IPS DF 6.9 (cell line): ENCODE measurements around the gene KNL1.
A peak's percentile ranks its signal among the peaks of the same experiment; 100 is the strongest.
"Not testable (repeated sequence)": the region's sequence is repeated elsewhere in the genome, so short reads cannot be mapped to it uniquely, and the experiment has no call there.

Source experiments
- DNase-seq: peaks from one replicate; pipeline ENCODE4 v3.0.0-alpha.2; 2013; ENCODE audit warnings: low read depth, low spot score
- H3K27ac ChIP-seq: one replicate; pipeline ENCODE4 v1.5.1; 2013; ENCODE audit warnings: low read length, control low read depth
- H3K27me3 ChIP-seq: 2 replicates; pipeline ENCODE4 v1.6.1; 2013; ENCODE audit warnings: mild to moderate bottlenecking, low read length; ENCODE audit not compliant: control insufficient read depth, insufficient read depth
- H3K36me3 ChIP-seq: 2 replicates; pipeline ENCODE4 v1.6.1; 2013; ENCODE audit warnings: low read length; ENCODE audit not compliant: control insufficient read depth, insufficient read depth
- H3K4me1 ChIP-seq: 2 replicates; pipeline ENCODE4 v1.6.1; 2013; ENCODE audit warnings: low read length; ENCODE audit not compliant: control insufficient read depth, insufficient read depth
- H3K4me3 ChIP-seq: 2 replicates; pipeline ENCODE4 v1.5.1; 2013; ENCODE audit warnings: mild to moderate bottlenecking, low read length
- H3K9me3 ChIP-seq: 2 replicates; pipeline ENCODE4 v1.6.1; 2013; ENCODE audit warnings: low read length, inconsistent platforms; ENCODE audit not compliant: control insufficient read depth, insufficient read depth
- WGBS: extraction: QIAGEN DNeasy Blood & Tissue Kit; methylation state at CpG from one replicate; pipeline ENCODE4 v1.1.7; 2013; ENCODE audit warnings: mixed read lengths, missing lambda C conversion rate; ENCODE audit not compliant: insufficient read length, insufficient coverage; 5-methylcytosine and 5-hydroxymethylcytosine counted together

Gene KNL1

GRCh38 chr15:40564591-40565332 is 29.3 kb upstream of the KNL1 start, which contains the start of gene CCDC32:
CCDC32 (minus strand) TSS chr15:40565042; CDS start chr15:40563015, 2,027 bp downstream.
- no CpG with 5 or more reads among the region's 40 CpGs for WGBS
- no peaks in the 10 kb centered on the region for H3K4me1 ChIP-seq
- DNase-seq = peak; percentile 98
- H3K27me3 ChIP-seq = no peaks in the 10 kb centered on the region
- no peaks in the 10 kb centered on the region for H3K36me3 ChIP-seq
- no peaks in the 10 kb centered on the region for H3K9me3 ChIP-seq
- peak within 1 kb of the TSS; percentile 60 for H3K4me3 ChIP-seq
- H3K27ac ChIP-seq = no peak within 1 kb of the TSS

DNA sequence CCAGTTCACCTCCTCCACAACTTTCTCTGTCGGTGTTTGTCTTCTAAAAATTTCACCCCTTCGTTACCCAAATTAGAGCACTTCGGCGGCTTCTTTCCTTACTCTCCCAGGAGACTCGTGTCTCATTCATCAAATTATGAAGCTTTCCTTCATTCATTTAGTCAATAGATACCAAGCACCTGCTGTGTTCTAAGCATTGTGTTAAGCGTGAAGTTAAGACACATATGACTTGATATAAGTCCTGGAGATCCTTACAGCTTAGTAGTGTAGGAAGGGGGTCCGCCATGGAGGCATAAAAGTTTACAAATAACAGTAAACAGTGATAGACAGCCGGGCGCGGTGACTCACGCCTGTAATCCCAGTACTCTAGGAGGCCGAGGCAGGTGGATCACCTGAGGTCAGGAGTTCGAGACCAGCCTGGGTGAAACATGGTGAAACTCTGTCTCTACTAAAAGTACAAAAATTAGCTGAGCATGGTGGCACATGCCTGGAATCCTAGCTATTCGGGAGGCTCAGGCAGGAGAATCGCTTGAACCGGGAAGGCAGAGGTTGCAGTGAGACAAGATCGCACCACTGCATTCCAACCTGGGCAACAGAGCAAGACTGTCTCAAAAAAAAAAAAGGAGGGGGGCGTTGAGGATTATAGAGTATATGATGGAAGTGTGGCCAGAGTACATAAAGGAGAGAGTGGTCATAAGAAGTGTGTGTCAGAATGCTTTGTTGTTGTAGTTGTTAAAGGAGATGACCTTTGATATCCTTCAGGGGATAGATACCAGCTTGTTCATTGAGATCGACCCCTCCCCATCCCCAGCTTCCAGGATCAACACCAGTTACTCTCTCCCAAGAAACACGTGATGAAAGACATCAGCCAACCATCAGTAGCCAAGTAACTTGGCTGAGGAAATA is 28.5 kb upstream of the KNL1 start:
- H3K36me3 ChIP-seq = no peaks in the 10 kb centered on the region
- H3K27me3 ChIP-seq = no peaks in the 10 kb centered on the region
- no peaks in the 10 kb centered on the region for H3K9me3 ChIP-seq
- no peak for DNase-seq
- no peak overlapping the region for H3K4me3 ChIP-seq
- H3K4me1 ChIP-seq = no peaks in the 10 kb centered on the region; the same call in 1 of the 2 replicates
- WGBS = no CpG with 5 or more reads among the region's 20 CpGs
- no peak overlapping the region for H3K27ac ChIP-seq

- no peaks in the 10 kb centered on the region for H3K36me3 ChIP-seq
- no peaks in the 10 kb centered on the region; the same call in 1 of the 2 replicates for H3K4me1 ChIP-seq
- no CpG with 5 or more reads among the region's 7 CpGs for WGBS
- H3K9me3 ChIP-seq = no peaks in the 10 kb centered on the region
- no peak overlapping the region for H3K4me3 ChIP-seq
- DNase-seq = no peak
- H3K27me3 ChIP-seq = no peaks in the 10 kb centered on the region
- H3K27ac ChIP-seq = no peak overlapping the region
Measured at GRCh38 chr15:40567111-40567510, 26.9 kb upstream of the KNL1 start.

DNA sequence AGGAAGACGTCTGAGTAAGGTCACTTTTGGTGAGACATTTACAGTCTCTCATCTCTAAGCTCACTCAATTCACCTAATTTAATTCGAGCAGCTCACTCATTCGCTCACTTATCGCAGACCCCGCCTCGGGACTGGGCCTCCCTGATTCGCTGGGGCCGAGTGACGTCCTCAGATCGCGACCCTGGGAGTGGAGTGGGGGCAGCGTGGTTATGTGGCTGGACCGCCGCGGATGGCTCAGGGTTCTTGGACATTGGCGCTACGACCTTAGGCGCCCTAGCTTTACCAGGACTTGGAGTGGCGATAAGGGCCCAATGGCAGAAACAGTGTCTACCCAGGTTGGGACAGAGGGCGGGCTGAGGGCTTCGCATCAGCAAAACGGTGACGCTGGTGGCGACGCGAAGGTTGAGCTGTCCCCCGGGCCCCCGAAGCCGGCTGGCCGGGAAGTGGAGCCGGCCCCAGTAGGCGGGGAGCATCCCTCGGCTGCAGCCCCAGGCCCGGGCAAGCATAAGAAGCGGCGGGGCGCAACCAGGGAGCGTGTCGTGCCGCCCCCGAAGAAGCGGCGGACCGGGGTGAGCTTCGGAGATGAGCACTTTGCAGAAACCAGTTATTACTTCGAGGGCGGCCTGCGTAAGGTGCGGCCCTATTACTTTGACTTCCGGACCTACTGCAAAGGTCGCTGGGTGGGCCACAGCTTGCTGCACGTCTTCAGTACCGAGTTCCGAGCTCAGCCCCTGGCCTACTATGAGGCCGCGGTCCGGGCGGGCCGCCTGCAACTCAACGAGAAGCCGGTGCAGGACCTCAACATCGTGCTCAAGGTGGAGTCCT is 24.7 kb upstream of the KNL1 start, which contains the start of gene RPUSD2:
TSS of gene RPUSD2 (plus strand) at position 171 of the 825 bp plus-strand sequence. CDS start at position 210, 39 bp downstream.
- WGBS = no CpG with 5 or more reads among the region's 62 CpGs
- H3K9me3 ChIP-seq = no peaks in the 10 kb centered on the region

DNA sequence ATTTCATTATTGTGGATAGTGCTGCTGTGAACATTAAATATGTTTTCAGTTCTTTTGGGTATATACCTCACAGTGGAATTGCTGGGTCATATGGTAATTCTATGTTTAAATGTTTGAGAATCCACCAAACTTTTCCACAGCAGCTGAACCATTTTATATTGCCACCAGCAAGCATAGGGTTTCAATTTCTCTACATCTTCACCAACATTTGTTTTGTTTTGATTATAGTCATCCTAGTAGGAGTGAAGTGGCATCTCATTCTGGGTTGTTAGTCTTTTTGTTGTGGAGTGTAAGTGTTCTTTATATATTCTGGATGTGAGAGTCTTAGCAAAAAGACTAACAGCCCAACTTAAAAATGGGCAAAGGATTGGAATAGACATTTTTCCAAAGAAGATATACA is 18.9 kb upstream of the KNL1 start:
- H3K4me3 ChIP-seq = no peak overlapping the region
- no peak for DNase-seq
- H3K9me3 ChIP-seq = no peaks in the 10 kb centered on the region
- no peaks in the 10 kb centered on the region; the same call in 1 of the 2 replicates for H3K4me1 ChIP-seq
- peaks cover 10% of the 10 kb centered on the region for H3K36me3 ChIP-seq
- H3K27ac ChIP-seq = no peak overlapping the region
- H3K27me3 ChIP-seq = no peaks in the 10 kb centered on the region

More for the DNA sequence above, 24.7 kb upstream of the KNL1 start, which contains the start of gene RPUSD2:
- Histone ChIP-seq H3K4me1 (no peaks in the 10 kb centered on the region; the same call in 1 of the 2 replicates), H3K27me3 (no peaks in the 10 kb centered on the region), H3K4me3 (peak within 1 kb of the TSS; percentile 99), H3K27ac (no peak within 1 kb of the TSS), H3K36me3 (peaks cover 10% of the 10 kb centered on the region)
- DNase-seq = no peak

GRCh38 chr15:40576914-40577313 is 17.1 kb upstream of the KNL1 start:
- not testable (repeated sequence) for H3K4me3 ChIP-seq, DNase-seq, H3K27me3 ChIP-seq, H3K9me3 ChIP-seq, H3K27ac ChIP-seq, H3K4me1 ChIP-seq
- peaks cover 10% of the 10 kb centered on the region for H3K36me3 ChIP-seq
- no CpG with 5 or more reads among the region's 5 CpGs for WGBS

- DNase-seq = no peak
- H3K27ac ChIP-seq = no peak overlapping the region
- no peak overlapping the region for H3K4me3 ChIP-seq
- peaks cover 3% of the 10 kb centered on the region for H3K36me3 ChIP-seq
- no peaks in the 10 kb centered on the region; the same call in 1 of the 2 replicates for H3K27me3 ChIP-seq
- H3K4me1 ChIP-seq = no peaks in the 10 kb centered on the region
- no CpG with 5 or more reads among the region's 4 CpGs for WGBS
- H3K9me3 ChIP-seq = no peaks in the 10 kb centered on the region
Measured at GRCh38 chr15:40578892-40579291, 15.2 kb upstream of the KNL1 start.

DNA sequence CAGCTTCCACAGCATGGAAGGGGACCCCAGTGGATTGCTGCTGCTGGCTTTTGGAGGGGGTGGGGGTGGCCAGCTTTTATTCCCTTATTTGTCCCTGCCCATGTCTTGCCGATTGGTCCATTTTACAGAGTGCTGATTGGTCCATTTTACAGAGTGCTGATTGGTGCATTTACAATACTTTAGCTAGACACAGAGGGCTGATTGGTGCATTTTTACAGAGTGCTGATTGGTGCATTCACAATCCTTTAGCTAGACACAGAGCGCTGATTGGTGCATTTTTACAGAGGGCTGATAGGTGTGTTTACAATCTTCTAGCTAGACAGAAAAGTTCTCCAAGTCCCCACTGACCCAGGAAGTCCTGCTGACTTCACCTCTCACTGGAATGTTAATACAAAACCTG is 12.3 kb upstream of the KNL1 start:
- WGBS = no CpG with 5 or more reads among the region's 2 CpGs
- not testable (repeated sequence) for H3K9me3 ChIP-seq, DNase-seq, H3K4me1 ChIP-seq, H3K4me3 ChIP-seq, H3K36me3 ChIP-seq, H3K27ac ChIP-seq, H3K27me3 ChIP-seq

GRCh38 chr15:40582726-40583246 is 11.3 kb upstream of the KNL1 start:
- Histone ChIP-seq H3K27me3 (no peaks in the 10 kb centered on the region; the same call in 1 of the 2 replicates), H3K36me3 (no peaks in the 10 kb centered on the region), H3K9me3 (no peaks in the 10 kb centered on the region), H3K27ac (no peak overlapping the region), H3K4me3 (no peak overlapping the region), H3K4me1 (no peaks in the 10 kb centered on the region)
- no CpG with 5 or more reads among the region's 8 CpGs for WGBS
- DNase-seq = no peak
